Epithelial cell of esophagus (primary cell): Measurements from ENCODE around the gene SLC38A7.

Experiments used
- DNase-seq: peaks from one replicate; pipeline ENCODE4 v3.0.0; 2010; ENCODE audit warnings: low read depth
- H3K4me3 ChIP-seq: 2 replicates; pipeline ENCODE4 v1.5.1; 2011; ENCODE audit warnings: mild to moderate bottlenecking, low read length, control low read depth
- CTCF ChIP-seq: IDR thresholded peaks from 2 replicates; pipeline ENCODE4 v1.5.1; 2011; ENCODE audit warnings: low read depth, mild to moderate bottlenecking, low read length, control low read depth, inconsistent platforms; ENCODE audit not compliant: insufficient read depth; ENCODE audit errors: missing control alignments

SLC38A7 gene

DNA sequence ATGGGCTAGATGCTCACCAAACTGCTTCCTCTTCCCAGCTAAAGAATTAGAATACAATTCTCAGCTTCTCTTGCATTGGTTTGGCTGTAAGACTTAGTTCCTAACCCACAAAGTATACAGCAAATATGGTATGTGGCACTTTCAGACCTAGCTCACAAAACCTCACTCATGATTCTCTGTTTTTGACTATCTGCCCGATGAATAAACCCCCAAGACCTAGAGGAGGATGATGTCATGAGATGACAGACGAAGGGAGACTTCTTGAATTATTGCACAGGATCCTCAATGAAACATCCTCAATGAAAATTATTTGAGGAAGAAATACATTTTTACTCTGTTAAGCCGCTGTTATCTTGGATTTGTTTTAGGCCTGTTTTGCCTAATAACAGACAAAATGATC is 69.3 kb downstream of the SLC38A7 start:
- no peak for DNase-seq
- H3K4me3 ChIP-seq: no peak overlapping the region
- no peak for TF ChIP-seq CTCF
